ENCODE measurements around the gene FREM2.

- TF ChIP-seq CTCF (IDR thresholded peaks at IDR 0.05) (no peak), POLR2AphosphoS5 (IDR thresholded peaks at IDR 0.05) (no peak)
Observed at GRCh38 chr13:38705365-38705764, 18.5 kb downstream of the FREM2 start.

Measured in breast epithelium (tissue), 3 donors.